ENCODE data around the gene PGLYRP2.

Gene PGLYRP2

GRCh38 chr19:15439078-15439799, 40.1 kb downstream of the PGLYRP2 start:
- no peak for TF ChIP-seq CTCF (IDR thresholded peaks at IDR 0.05; ENCODE audit: control insufficient read depth, extremely low read depth, insufficient read depth)

GRCh38 chr19:15438577-15438976, 40.7 kb downstream of the PGLYRP2 start:
- H3K4me3 ChIP-seq (ENCODE audit: low read depth, low read length) = no peak overlapping the region
- TF ChIP-seq CTCF (IDR thresholded peaks at IDR 0.05; ENCODE audit: control insufficient read depth, extremely low read depth, insufficient read depth) = no peak
- no peak for DNase-seq (ENCODE audit: low read depth)

More at GRCh38 chr19:15439078-15439799, 40.1 kb downstream of the PGLYRP2 start:
- DNase-seq (ENCODE audit: low read depth) = no peak
- no peak overlapping the region for H3K4me3 ChIP-seq (ENCODE audit: low read depth, low read length)

GRCh38 chr19:15438124-15438496, 41.2 kb downstream of the PGLYRP2 start:
- no peak overlapping the region for H3K4me3 ChIP-seq (ENCODE audit: low read depth, low read length)
- TF ChIP-seq CTCF (IDR thresholded peaks at IDR 0.05; ENCODE audit: control insufficient read depth, extremely low read depth, insufficient read depth) = no peak
- no peak for DNase-seq (ENCODE audit: low read depth)

GRCh38 chr19:15437355-15438123, 41.8 kb downstream of the PGLYRP2 start:
- no peak for DNase-seq (ENCODE audit: low read depth)
- TF ChIP-seq CTCF (IDR thresholded peaks at IDR 0.05; ENCODE audit: control insufficient read depth, extremely low read depth, insufficient read depth) = peak; percentile 36
- no peak overlapping the region for H3K4me3 ChIP-seq (ENCODE audit: low read depth, low read length)

GRCh38 chr19:15436826-15437110, 42.5 kb downstream of the PGLYRP2 start:
- H3K4me3 ChIP-seq (ENCODE audit: low read depth, low read length) = no peak overlapping the region
- no peak for TF ChIP-seq CTCF (IDR thresholded peaks at IDR 0.05; ENCODE audit: control insufficient read depth, extremely low read depth, insufficient read depth)
- DNase-seq (ENCODE audit: low read depth) = no peak

GRCh38 chr19:15436012-15436825, 43.1 kb downstream of the PGLYRP2 start:
- no peak for DNase-seq (ENCODE audit: low read depth)
- no peak overlapping the region for H3K4me3 ChIP-seq (ENCODE audit: low read depth, low read length)
- TF ChIP-seq CTCF (IDR thresholded peaks at IDR 0.05; ENCODE audit: control insufficient read depth, extremely low read depth, insufficient read depth) = no peak
